Fibroblast of lung (primary cell): Measurements from ENCODE around the gene DNER. TPM values are rescaled to one million over a fixed set of nuclear protein-coding genes. Genes with fewer than 3 reads are reported as not detected.

ENCODE experiments used
- DNase-seq, 2 donors: peaks; one replicate each; pipeline versions ENCODE4 v3.0.0 to v3.0.0-alpha.2; 2010; ENCODE audit warnings: low read depth in 2 of 2
- H2AFZ ChIP-seq: 2 replicates; pipeline ENCODE4 v1.5.1; 2012; ENCODE audit warnings: low read length, control low read depth, inconsistent platforms
- H3K27ac ChIP-seq: 2 replicates; pipeline ENCODE4 v1.5.1; 2011; ENCODE audit warnings: low read length, control low read depth; ENCODE audit not compliant: insufficient read depth
- H3K27me3 ChIP-seq: 2 replicates; pipeline ENCODE4 v1.5.1; 2011; ENCODE audit warnings: mild to moderate bottlenecking, low read length; ENCODE audit not compliant: control insufficient read depth, insufficient read depth
- H3K36me3 ChIP-seq: 2 replicates; pipeline ENCODE4 v1.5.1; 2011; ENCODE audit warnings: low read length; ENCODE audit not compliant: control insufficient read depth, insufficient read depth
- H3K4me1 ChIP-seq: 2 replicates; pipeline ENCODE4 v1.5.1; 2011; ENCODE audit warnings: low read length; ENCODE audit not compliant: control insufficient read depth, insufficient read depth; ENCODE audit errors: extremely low read depth
- H3K4me2 ChIP-seq: 2 replicates; pipeline ENCODE4 v1.5.1; 2011; ENCODE audit warnings: low read length, control low read depth; ENCODE audit not compliant: insufficient read depth; ENCODE audit errors: extremely low read depth
- H3K4me3 ChIP-seq, 4 experiments: fragments of 200-600 bp in 1 of 4; sonication (generic) in 1 of 4; replicated peaks in 1 of 4; 2 replicates each; pipeline ENCODE4 v1.5.1; 2011 to 2016; ENCODE audit warnings: low read length in 4 of 4, low read depth in 3 of 4, mild to moderate bottlenecking in 3 of 4, control low read depth in 2 of 4, inconsistent platforms in 1 of 4, mixed read lengths in 1 of 4; ENCODE audit not compliant: insufficient read depth in 1 of 4; ENCODE audit errors: control extremely low read depth in 1 of 4
- H3K79me2 ChIP-seq: 2 replicates; pipeline ENCODE4 v1.5.1; 2012; ENCODE audit warnings: mild to moderate bottlenecking, low read length, inconsistent platforms; ENCODE audit not compliant: control insufficient read depth, insufficient read depth
- H3K9ac ChIP-seq: 2 replicates; pipeline ENCODE4 v1.5.1; 2011; ENCODE audit warnings: mild to moderate bottlenecking, low read length, control low read depth; ENCODE audit not compliant: insufficient read depth
- H3K9me3 ChIP-seq: 2 replicates; pipeline ENCODE4 v1.5.1; 2012; ENCODE audit warnings: low read depth, low read length; ENCODE audit not compliant: control insufficient read depth, insufficient read depth
- H4K20me1 ChIP-seq: 2 replicates; pipeline ENCODE4 v1.5.1; 2011; ENCODE audit warnings: low read length; ENCODE audit not compliant: control insufficient read depth, insufficient read depth; ENCODE audit errors: extremely low read depth
- CTCF ChIP-seq, 2 donors: IDR thresholded peaks in 1 of 2; conservative IDR thresholded peaks in 1 of 2; 1 replicate in 1 of 2; 2 replicates in 1 of 2; pipeline ENCODE4 v1.5.1; 2011 to 2012; ENCODE audit warnings: low read length in 2 of 2, control low read depth in 1 of 2, inconsistent platforms in 1 of 2, low read depth in 1 of 2, mild to moderate bottlenecking in 1 of 2
- EZH2 ChIP-seq: IDR thresholded peaks from 2 replicates; pipeline ENCODE4 v1.5.1; 2012; ENCODE audit warnings: low read length, control low read depth, mild to moderate bottlenecking; ENCODE audit errors: missing control alignments
- polyA plus RNA-seq, 2 donors: library from polyadenylated mRNA; depleted of rRNA in 1 of 2; stranded (reverse) in 1 of 2; unstranded in 1 of 2; fragments of >200 nt; gene quantifications; 2 replicates each; pipeline ENCODE4 v1.2.1, GENCODE V29; 2011 to 2012; ENCODE audit warnings: missing spikeins in 1 of 2
- total RNA-seq: library from RNA; depleted of rRNA; stranded (reverse); fragments of >200 nt; gene quantifications from 2 replicates; pipeline ENCODE4 v1.2.1, GENCODE V29; 2014

DNER gene
- total and polyA plus RNA-seq, 2 donors (not counting 1 experiment from before 2014, with no cell fraction given): 0.33 to 0.43 TPM

GRCh38 chr2:229344151-229344551, 370.2 kb downstream of the DNER start:
- H3K27me3 ChIP-seq: no peaks in the 10 kb centered on the region
- DNase-seq: peak; percentile 66 to 76
- no peaks in the 10 kb centered on the region for H3K9me3 ChIP-seq
- no peaks in the 10 kb centered on the region for H3K36me3 ChIP-seq
- no peak overlapping the region for H2AFZ ChIP-seq
- no peak overlapping the region for H3K27ac ChIP-seq
- peaks cover 2% of the 10 kb centered on the region for H3K4me1 ChIP-seq
- no peaks in the 10 kb centered on the region for H3K79me2 ChIP-seq
- H4K20me1 ChIP-seq: no peaks in the 10 kb centered on the region
- no peak overlapping the region for H3K4me2 ChIP-seq
- TF ChIP-seq EZH2 (no peak), CTCF (conservative IDR thresholded peaks at IDR 0.05 in 1 of 2, IDR thresholded peaks at IDR 0.05 in 1 of 2; ENCODE audit: low read depth in 1 of 2, low read length in 2 of 2) (no peak)
- no peak overlapping the region for H3K9ac ChIP-seq
- H3K4me3 ChIP-seq: no peak overlapping the region

GRCh38 chr2:229343661-229344060, 370.7 kb downstream of the DNER start:
- H3K9ac ChIP-seq: no peak overlapping the region
- no peak overlapping the region for H3K27ac ChIP-seq
- no peaks in the 10 kb centered on the region for H3K9me3 ChIP-seq
- H2AFZ ChIP-seq: no peak overlapping the region
- no peaks in the 10 kb centered on the region for H4K20me1 ChIP-seq
- H3K4me2 ChIP-seq: no peak overlapping the region
- no peaks in the 10 kb centered on the region for H3K27me3 ChIP-seq
- no peak for DNase-seq
- H3K36me3 ChIP-seq: no peaks in the 10 kb centered on the region
- no peaks in the 10 kb centered on the region for H3K79me2 ChIP-seq
- H3K4me1 ChIP-seq: peaks cover 2% of the 10 kb centered on the region
- no peak for TF ChIP-seq CTCF (conservative IDR thresholded peaks at IDR 0.05 in 1 of 2, IDR thresholded peaks at IDR 0.05 in 1 of 2; ENCODE audit: low read depth in 1 of 2, low read length in 2 of 2)
- no peak for TF ChIP-seq EZH2
- H3K4me3 ChIP-seq: no peak overlapping the region

- H3K4me1 ChIP-seq: peaks cover 2% of the 10 kb centered on the region
- no peaks in the 10 kb centered on the region for H3K9me3 ChIP-seq
- DNase-seq: peak; percentile 14 to 35
- no peaks in the 10 kb centered on the region for H3K27me3 ChIP-seq
- TF ChIP-seq EZH2: no peak
- TF ChIP-seq CTCF (conservative IDR thresholded peaks at IDR 0.05 in 1 of 2, IDR thresholded peaks at IDR 0.05 in 1 of 2; ENCODE audit: low read depth in 1 of 2, low read length in 2 of 2): peak; percentile 38 to 59
- no peaks in the 10 kb centered on the region for H3K36me3 ChIP-seq
- no peak overlapping the region for H3K4me2 ChIP-seq
- H3K79me2 ChIP-seq: no peaks in the 10 kb centered on the region
- no peak overlapping the region for H3K27ac ChIP-seq
- no peak overlapping the region for H3K4me3 ChIP-seq
- H2AFZ ChIP-seq: no peak overlapping the region
- no peaks in the 10 kb centered on the region for H4K20me1 ChIP-seq
- H3K9ac ChIP-seq: no peak overlapping the region
Measured at GRCh38 chr2:229342376-229342775, 372.0 kb downstream of the DNER start.
